Stimulated activated CD8-positive, alpha-beta memory T cell treated with anti-CD3 and anti-CD28 coated beads, Interleukin-12 subunit alpha, Interleukin-12 subunit beta, amount 100 ng/mL, for 4 hours (primary cell): ENCODE measurements around the gene ARHGEF10L.

ENCODE experiments used
- DNase-seq: peaks from one replicate; pipeline ENCODE4 v3.0.0-alpha.2; 2020; ENCODE audit warnings: low read depth

Gene ARHGEF10L

DNA sequence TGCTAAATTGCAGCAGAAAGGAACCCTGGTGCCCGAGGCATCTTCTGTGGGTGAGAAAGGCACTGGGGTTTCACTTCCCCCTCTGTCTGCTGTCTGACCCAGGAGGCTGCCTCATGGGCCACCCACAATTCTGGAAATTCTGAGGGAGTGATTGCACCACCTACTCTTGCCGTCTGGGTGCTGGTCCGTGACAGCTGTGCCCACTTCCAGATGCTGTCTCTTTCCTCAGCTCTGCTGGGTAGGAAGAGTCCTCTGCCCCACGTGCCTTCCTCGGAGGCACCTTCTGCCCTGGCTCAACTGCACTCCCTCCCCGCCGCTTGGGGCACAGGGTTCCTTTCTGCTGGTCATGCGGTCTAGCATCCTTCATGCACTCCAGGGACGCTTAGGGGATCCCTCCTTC, 96.3 kb downstream of the ARHGEF10L start:
- DNase-seq: no peak

GRCh38 chr1:17636612-17637011, 97.1 kb downstream of the ARHGEF10L start:
- no peak for DNase-seq

GRCh38 chr1:17637055-17637454, 97.6 kb downstream of the ARHGEF10L start:
- DNase-seq: no peak

DNA sequence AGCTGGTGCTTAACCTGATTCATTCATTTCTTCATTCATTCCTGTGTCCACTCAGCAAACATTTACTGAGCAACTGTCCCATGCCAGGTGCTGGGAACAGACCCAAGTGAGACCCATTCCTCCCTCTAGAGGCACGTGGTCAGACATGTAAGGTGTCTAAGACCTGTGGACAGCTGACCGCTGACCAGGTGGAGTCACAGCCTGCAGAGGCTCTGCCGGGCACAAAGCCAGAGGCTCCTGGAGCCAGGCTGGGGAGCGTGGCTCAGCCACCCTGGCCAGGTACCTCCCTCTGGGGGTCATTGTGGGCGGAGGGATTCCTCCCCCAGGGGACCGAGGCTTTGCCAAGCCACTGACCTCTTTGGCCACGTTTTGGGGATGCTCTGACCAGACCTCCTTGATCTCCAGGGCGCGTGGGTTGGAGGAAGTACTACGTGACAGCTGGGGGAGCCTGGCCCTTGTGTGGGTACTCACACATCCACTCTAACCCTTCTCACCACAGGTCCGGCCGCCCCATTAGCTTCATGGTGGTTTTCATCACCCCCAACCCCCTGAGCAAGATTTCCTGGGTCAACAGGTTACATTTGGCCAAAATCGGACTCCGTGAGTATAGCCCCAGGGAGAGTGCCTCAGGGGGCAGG, 100.3 kb downstream of the ARHGEF10L start:
- no peak for DNase-seq

- DNase-seq: no peak
These were observed 100.9 kb downstream of the ARHGEF10L start for GRCh38 chr1:17640393-17640792.

- no peak for DNase-seq
These were observed 101.5 kb downstream of the ARHGEF10L start for GRCh38 chr1:17640975-17641374.

DNA sequence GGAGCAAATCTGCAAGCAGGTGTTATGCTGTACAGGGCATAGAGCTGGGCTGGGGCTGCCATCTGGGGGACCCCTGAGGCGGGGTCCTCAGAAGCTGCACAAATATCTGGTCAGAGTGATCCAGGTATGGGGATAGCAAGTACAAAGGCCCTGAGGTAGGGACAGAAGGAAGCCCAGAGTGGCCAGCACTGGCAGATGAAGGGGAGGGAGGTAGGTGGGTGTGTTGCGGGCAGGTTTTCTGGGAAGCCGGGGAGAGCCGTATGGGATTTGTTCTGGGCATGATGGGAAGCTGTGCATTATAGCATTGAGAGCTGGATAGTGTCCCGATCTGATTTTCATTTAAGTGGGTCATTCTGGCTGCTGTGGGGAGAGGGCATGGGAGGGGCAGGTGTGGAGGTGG, 102.7 kb downstream of the ARHGEF10L start:
- no peak for DNase-seq

- DNase-seq: no peak
These were observed 103.4 kb downstream of the ARHGEF10L start for GRCh38 chr1:17642943-17643342.

- DNase-seq: no peak
These were observed 104.6 kb downstream of the ARHGEF10L start for GRCh38 chr1:17643861-17644703.

DNA sequence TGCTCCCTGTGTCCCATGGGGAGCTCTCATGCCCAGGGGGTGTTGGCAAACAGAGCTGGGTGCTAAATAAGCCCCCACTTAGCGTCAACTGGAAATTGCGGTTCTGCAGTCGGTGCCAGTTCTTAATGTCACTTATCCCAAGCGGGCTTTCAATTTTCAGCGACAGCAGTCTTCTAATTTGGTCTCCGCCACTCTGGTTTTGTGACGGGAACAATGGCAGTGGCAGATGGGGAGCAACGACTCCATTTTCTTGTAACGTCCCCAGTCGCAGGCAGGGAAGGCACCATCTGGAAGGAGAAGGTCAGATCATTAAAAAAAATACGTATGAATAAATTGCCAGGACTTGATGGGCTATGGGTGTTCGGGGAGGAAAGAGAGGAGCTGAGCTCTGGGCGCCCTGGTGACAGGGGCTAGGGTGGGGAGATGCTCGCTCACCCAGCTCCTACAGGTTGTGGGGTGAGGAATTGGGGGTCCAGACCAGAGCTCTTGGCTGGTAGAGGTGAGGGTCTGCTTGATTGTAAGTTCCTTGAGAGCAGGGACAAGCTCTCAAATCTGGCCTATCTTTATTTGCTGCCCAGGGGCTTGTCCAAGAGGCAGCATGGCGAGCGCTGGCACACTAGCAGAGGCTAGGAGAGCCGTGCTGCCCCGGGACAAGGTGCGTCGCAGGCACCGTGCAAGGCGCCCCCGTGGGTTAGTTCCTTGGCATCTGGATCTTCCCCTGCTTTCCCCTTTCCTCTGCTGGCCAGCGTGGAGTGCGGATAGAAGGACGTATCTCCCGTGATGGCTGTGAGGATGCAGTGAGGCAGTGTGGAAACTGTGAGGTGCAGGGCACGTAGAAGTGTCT, 105.8 kb downstream of the ARHGEF10L start:
- DNase-seq: no peak

DNA sequence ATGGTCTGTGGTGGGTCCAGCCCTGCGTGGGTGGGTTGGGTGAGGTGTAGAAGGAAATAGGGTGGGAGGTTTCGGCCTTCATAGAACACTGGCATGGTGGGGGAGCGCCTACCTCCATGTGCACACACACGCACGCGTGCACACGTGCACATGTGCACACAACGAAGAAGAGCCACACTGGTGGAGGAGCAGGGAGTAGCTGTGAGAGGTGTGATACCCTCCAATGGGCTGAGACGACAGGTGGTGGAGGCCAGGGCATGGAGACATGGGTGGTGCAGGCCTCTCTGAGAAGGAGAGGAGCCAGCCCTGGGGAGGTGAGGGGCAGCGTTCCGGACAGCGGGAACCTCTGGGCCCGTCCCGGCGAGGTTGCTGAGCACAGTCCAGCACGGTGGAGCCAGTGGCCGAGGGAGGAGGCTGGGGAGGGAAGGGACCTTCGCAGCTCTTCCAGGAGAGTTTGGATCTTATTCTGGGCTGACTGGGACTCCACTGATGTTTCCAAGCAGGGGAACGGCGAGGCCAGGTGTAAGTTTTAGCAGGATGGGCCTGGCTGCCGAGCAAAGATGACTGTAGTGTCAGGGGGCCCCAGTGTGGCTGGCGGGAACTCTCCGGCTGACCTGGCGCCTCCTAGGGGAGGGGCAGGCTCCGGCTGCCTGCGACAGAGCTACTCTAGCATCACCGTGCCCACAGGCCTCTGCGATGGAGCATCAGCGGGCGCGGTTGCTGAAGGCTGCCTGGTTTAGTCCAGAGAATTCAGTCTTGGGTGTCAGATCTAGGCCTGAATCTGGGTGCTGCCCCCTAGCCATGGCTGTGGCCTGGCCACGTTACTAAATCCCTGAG, 107.2 kb downstream of the ARHGEF10L start:
- DNase-seq: no peak

DNA sequence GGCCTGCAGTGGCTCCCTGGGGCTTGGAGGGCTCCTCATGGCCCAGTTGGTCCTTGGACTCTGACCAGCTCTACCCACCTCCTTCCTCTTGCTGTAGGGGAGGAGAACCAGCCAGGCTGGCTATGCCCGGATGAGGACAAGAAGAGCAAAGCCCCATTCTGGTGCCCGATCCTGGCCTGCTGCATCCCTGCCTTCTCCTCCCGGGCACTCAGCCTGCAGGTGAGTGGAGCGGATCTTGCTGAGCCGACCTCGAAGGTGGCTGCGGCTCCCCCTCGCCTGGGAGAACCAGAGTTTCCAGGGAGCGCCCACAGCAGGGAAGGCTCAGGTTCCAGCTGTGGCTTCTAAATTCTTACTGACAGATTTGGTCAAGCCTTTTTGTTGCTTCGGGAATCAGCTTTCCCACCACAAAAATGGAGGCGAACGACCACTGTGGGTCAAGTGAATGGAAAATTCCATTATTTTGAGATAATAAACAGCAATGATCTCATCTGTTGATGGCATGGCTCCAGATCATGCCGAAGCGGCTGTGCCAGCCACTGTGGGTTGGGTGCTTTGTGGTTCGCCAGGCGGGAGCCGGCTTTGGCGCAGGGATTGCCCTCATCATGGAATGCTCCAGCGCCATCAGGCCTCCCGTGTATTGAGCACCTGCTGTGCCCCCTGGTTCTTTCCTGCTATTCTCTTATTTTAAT, 109.1 kb downstream of the ARHGEF10L start:
- DNase-seq: no peak

DNA sequence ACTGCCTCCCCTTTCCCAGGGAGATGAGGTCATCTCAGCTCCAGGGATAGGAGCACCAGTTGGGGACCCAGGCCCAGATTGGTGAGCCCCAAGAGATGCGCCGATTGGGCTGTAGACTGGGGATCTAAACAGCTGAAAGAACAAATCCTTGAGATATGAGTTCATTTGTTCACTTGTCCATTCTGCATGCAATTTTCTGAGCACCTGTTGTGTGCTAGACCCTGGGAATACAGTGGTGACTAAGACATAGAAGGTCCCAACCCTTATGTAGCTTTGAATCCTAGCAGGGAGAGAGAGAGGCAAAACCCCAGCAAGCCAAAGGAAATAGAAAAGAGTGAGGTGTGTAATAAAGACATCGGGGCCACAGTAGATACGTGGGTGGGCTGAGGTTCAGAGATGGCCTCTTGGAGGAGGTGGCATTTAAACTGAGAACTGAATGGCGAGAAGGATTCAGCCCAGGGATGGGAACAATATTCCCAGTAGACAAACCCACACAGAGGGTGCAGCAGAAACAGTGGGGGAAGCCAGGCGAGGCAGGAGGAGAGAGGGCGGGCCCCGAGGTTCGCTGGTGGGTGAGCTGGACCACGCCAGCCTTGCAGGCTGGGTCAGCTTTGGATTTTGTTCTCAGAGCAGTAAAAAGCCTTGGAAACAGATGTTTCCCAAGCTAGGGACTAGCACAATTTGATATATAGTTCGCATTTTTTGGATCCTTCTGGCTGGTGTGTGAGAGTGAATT, 110.0 kb downstream of the ARHGEF10L start:
- DNase-seq: no peak

DNA sequence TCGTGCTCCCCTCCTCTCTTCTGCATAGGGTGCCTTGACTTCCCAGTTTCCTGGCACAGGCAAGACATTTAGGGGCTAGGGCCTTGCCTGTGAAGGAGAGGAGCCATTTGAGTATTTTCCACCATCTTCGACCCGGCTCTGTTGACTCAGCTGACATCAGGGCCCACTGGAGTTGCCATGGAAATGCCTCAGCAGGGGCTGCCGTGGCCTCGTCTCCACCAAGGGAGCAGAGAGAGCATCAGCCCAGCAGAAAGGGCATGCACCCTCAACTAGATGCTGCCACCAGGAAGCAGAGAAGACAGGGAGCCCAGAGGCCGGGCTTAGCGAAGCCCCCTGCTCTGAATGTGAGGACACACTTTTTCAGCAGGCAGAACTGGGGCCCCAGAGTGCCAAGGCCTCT, 113.8 kb downstream of the ARHGEF10L start:
- DNase-seq: no peak

DNA sequence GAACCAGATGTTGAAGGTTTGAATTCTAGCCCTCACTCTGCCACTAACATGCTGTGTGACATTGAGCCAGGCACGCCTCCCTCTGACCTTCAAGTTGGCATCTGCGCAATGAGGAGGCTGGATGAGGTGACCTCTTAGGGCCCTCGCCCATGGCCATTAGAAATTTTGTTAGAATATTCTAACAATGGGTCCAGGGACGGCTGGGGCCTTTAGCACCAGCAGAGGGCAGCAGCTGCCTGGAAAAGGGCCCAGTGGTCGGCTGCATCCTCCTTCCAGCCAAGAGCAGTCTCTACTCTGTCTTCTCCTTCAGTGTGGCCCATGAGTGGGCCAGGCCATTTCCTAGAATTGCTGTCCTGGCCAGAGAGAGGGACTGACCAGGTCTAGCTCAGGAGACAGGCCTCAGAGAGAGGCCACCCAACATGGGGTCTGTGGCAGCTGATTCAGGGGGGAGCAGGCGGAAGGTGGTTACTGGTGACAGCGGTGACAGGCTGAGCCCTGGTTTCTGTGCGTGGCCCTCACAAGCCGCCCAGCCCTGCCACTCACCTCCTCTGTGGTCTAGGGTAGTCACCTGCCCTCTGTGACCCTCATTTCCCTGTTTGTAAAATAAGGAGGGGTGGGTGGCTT, 114.3 kb downstream of the ARHGEF10L start:
- DNase-seq: no peak

- no peak for DNase-seq
These were observed 115.0 kb downstream of the ARHGEF10L start for GRCh38 chr1:17654519-17654918.

DNA sequence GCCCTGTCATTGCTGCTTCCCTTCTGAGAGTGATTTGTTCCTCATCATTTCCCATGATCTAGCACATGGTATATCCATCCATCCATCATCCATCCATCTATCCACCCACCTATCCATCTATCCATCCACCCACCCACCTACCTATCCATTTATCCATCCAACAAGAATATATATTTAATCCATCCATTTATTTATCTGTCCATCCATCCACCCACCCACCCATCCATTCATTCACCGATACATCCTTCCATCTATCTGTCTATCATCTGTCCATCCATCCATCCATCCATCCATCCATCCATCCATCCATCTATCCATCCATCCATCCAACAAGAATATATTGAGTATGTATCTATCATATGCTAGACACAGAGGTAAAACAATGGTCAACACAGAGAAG, 115.7 kb downstream of the ARHGEF10L start:
- no peak for DNase-seq

DNA sequence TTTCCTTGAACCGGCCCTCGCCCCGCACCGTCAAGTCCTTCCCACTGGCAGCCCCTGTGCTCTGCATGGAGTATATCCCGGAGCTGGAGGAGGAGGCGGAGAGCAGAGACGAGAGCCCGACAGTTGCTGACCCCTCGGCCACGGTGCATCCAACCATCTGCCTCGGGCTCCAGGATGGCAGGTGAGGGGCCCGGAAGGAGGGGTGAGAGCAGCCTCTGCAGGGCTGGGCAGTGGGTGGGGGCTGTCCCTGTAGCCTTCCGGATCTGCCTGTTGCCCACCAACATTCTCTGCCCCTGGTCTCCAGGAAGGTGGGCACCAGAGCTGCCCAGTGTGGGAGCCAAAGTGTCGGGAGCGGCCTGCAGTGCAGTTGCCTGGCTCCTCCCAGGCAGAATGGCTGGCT, 116.4 kb downstream of the ARHGEF10L start:
- DNase-seq: no peak

DNA sequence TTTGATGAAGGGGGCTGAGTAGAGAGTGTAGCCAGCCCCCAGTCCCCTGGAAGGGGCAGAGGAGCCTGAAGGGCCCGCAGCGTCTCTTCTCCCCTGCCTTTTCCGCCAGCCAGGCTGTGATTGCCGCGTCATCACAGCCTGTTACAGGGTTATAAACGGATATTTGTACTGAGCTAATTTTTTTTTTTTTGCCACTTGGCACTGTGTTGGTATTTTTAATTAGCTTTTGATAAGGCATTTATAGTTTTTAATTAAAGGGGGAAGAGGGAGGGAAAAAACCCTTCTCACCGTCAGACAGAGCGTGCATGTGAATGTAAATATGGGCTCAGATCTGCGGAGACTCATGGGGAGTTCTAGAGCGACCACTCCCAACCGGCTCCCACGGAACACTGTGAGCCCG, 117.9 kb downstream of the ARHGEF10L start:
- DNase-seq: no peak

GRCh38 chr1:17658837-17659236, 119.3 kb downstream of the ARHGEF10L start:
- no peak for DNase-seq
